Lower lobe of right lung (tissue), 2 donors: ENCODE results near the gene NCKAP5. TPM values are rescaled to one million over a fixed set of nuclear protein-coding genes. Genes with fewer than 3 reads are reported as not detected.

Source experiments
- ATAC-seq, 2 donors: fragments of 200-7000 bp; cut with Tn5 transposase; one replicate each; pipeline ENCODE4 v1.9.1; 2020 to 2022; ENCODE audit warnings: mild to moderate bottlenecking in 2 of 2, moderate library complexity in 2 of 2
- DNase-seq: peaks from one replicate; pipeline ENCODE4 v3.0.0-alpha.2; 2020
- H3K27ac ChIP-seq: fragments of 200-600 bp; one replicate; pipeline ENCODE4 v1.8.0; 2022
- H3K27me3 ChIP-seq: fragments of 200-600 bp; one replicate; pipeline ENCODE4 v1.8.0; 2022; ENCODE audit warnings: low read depth
- H3K36me3 ChIP-seq: fragments of 200-600 bp; one replicate; pipeline ENCODE4 v1.8.0; 2022; ENCODE audit warnings: mild to moderate bottlenecking
- H3K4me1 ChIP-seq: fragments of 200-600 bp; one replicate; pipeline ENCODE4 v1.8.0; 2022
- H3K4me3 ChIP-seq: fragments of 200-600 bp; one replicate; pipeline ENCODE4 v1.8.0; 2022; ENCODE audit warnings: mild to moderate bottlenecking
- H3K9me3 ChIP-seq: fragments of 200-600 bp; one replicate; pipeline ENCODE4 v1.8.0; 2022
- intact Hi-C: fragments of 100-400 bp; cut with DNase I; formaldehyde crosslinking; loops from one replicate; pipeline ENCODE4 v1.11.0; 2022
- total RNA-seq: library from RNA; stranded (reverse); fragmentation: NEBNext Ultra II Directional; extraction: Animal tissue kit (Norgen Biotek cat#: 25700); gene quantifications from one replicate; pipeline ENCODE4 v1.2.1, GENCODE V29; 2021
- TF ChIP-seq, protein P1 (sequence below): fragments of 200-600 bp; IDR thresholded peaks from one replicate; pipeline ENCODE4 v1.8.0; 2022; ENCODE audit warnings: antibody characterized with exemption, mild to moderate bottlenecking
- donor health status: DM: no; HTN: yes; CAD: no; lungs with severe emphysema.

The NCKAP5 gene
- total RNA-seq, 1 donor from 2014 or later = 34.6 TPM

DNA sequence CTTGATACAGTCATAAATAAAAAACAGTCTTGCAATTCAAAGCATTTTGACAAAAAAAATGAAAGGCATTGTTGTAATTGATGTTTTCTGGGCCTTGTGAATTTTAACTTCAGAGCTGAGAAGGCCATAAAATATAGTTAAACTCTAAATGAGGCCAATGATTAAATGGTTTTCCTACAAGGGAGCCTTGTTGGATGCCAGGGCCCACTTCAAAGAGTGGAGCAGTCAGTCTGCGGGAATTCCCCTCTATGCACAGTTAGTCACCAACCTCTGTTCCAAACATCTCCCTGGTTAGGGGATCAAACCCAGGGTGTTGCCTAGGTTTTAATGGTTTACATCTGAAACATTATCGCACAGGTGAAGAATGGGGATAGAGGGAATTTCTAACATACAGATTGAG is 143.4 kb downstream of the NCKAP5 start:
- Histone ChIP-seq H3K9me3 (no peaks in the 10 kb centered on the region), H3K4me3 (no peak overlapping the region), H3K36me3 (no peaks in the 10 kb centered on the region), H3K27ac (no peak overlapping the region), H3K4me1 (peaks cover 10% of the 10 kb centered on the region), H3K27me3 (no peaks in the 10 kb centered on the region)
- intact Hi-C loops = no loop called here
- TF ChIP-seq, protein P1, sequence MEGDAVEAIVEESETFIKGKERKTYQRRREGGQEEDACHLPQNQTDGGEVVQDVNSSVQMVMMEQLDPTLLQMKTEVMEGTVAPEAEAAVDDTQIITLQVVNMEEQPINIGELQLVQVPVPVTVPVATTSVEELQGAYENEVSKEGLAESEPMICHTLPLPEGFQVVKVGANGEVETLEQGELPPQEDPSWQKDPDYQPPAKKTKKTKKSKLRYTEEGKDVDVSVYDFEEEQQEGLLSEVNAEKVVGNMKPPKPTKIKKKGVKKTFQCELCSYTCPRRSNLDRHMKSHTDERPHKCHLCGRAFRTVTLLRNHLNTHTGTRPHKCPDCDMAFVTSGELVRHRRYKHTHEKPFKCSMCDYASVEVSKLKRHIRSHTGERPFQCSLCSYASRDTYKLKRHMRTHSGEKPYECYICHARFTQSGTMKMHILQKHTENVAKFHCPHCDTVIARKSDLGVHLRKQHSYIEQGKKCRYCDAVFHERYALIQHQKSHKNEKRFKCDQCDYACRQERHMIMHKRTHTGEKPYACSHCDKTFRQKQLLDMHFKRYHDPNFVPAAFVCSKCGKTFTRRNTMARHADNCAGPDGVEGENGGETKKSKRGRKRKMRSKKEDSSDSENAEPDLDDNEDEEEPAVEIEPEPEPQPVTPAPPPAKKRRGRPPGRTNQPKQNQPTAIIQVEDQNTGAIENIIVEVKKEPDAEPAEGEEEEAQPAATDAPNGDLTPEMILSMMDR = no peak
- DNase-seq (no peak), ATAC-seq (no peak)

DNA sequence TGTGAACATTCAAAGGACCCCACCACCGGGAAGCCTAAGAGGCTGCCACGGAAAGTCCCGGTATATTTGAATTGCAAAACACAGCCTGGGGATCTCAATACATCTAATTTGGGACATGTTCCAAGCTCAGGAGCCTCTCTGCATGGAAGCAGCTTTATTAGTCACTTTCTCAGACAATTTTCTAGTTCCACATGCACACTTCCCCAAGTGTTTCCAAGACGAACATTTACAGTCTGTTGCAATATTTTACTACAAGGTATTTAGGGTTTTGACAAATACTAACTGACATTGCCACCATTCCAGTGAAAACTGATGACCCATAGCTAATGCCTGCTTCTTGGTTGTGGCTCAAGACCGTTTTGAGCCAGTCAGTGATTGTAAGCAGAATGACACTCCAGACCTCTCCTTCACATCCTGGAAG is 145.3 kb downstream of the NCKAP5 start:
- Histone ChIP-seq H3K27me3 (no peaks in the 10 kb centered on the region), H3K4me3 (no peak overlapping the region), H3K36me3 (no peaks in the 10 kb centered on the region), H3K9me3 (no peaks in the 10 kb centered on the region), H3K27ac (no peak overlapping the region), H3K4me1 (peaks cover 10% of the 10 kb centered on the region)
- TF ChIP-seq, protein P1 = no peak
- intact Hi-C loops = no loop called here
- DNase-seq (no peak), ATAC-seq (no peak)

DNA sequence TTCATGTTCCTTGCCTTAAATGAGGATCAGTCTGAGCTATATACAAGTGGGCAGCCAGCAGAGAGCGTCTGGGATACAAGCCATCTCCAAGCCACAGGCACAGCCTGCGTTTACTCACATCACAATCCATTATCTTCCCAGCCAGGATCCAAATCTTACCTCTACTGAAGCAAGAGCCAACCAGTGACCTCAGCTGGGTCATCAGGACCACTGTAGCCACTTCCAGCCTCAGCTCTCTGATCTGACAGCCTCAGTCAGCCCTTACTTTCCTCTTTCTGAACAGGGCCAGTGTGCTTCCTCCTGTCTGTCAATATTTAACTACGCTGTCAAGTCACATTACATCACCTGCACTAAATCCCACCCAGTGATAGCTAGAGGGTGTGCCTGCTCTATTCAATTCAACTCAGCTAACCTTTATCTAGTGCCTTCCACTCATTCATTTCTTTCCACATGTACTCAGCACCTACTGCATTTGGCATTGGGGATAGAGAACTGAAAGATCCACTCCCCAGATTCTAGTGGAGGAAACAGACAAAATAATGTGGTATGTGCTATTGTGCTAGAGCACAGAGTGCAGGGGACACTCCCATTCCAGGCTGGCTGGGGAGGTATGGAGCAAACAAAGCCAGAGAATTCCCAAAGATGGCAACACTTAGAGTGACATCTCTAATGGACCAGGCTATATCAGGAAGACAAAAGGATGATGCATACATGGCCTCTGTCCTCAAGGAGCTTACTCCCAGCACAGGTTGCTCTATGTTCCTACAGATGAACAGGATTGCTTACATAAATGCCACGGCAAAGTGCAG is 146.5 kb downstream of the NCKAP5 start:
- DNase-seq = no peak

DNA sequence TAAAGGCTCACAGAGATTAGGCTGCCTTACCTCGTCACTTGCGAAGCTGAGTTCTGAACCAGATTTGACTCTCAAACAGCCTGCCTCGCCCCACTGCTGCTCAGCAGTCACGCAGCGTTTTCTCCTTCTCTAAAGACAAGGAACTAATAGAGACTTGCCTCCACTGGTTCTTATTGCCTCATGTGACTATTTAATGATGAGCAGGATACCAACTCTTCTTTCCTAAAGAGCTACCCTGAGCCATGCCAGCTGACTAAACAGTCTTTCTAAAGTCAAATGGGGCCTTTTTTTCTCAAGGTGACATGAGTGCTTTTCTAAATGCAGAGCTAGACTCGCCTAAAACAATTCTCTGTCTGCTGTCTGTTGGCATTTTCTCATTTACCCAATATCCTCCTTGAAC is 147.5 kb downstream of the NCKAP5 start:
- peaks cover 10% of the 10 kb centered on the region for H3K4me1 ChIP-seq
- intact Hi-C loops = no loop called here
- no peaks in the 10 kb centered on the region for H3K9me3 ChIP-seq
- ATAC-seq = no peak
- TF ChIP-seq, protein P1 = no peak
- peak overlapping the region; percentile 26 for H3K27ac ChIP-seq
- H3K27me3 ChIP-seq = no peaks in the 10 kb centered on the region
- no peaks in the 10 kb centered on the region for H3K36me3 ChIP-seq
- no peak for DNase-seq
- H3K4me3 ChIP-seq = peak overlapping the region; percentile 23

More for the DNA sequence above, 146.5 kb downstream of the NCKAP5 start:
- H3K4me1 ChIP-seq = peaks cover 10% of the 10 kb centered on the region
- peak overlapping the region; percentile 23 for H3K4me3 ChIP-seq
- H3K27ac ChIP-seq = peak overlapping the region; percentile 26
- no peaks in the 10 kb centered on the region for H3K9me3 ChIP-seq
- H3K36me3 ChIP-seq = no peaks in the 10 kb centered on the region
- TF ChIP-seq, protein P1 = no peak
- H3K27me3 ChIP-seq = no peaks in the 10 kb centered on the region
- intact Hi-C loops = no loop called here
- peak; percentile 79 to 86 for ATAC-seq

DNA sequence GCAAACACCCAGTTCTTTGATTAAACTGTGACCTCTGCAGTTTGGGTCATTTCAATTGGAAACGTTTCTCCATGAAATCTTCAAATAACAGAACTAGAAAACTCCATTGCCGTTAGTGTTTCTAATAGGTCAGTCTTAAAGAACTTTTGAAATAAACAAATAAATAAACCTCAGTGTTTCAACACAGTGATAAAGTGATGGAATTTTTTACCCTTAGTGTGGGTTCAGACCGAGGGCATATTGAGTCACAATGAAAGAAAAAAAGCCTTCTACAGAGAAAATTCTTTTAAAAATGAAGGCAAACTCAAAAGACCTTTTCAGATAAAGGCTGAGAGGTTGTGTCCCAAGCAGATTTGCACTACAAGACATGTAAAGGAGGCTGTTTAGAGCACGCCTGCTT is 149.6 kb downstream of the NCKAP5 start:
- peak overlapping the region; percentile 19 for H3K27ac ChIP-seq
- H3K9me3 ChIP-seq = no peaks in the 10 kb centered on the region
- H3K4me1 ChIP-seq = peaks cover 10% of the 10 kb centered on the region
- TF ChIP-seq, protein P1 = no peak
- H3K36me3 ChIP-seq = no peaks in the 10 kb centered on the region
- H3K27me3 ChIP-seq = no peaks in the 10 kb centered on the region
- ATAC-seq (no peak), DNase-seq (no peak)
- intact Hi-C loops = no loop called here
- H3K4me3 ChIP-seq = peak overlapping the region; percentile 23
